ENCODE data around the gene E2F4.

Gene E2F4

DNA sequence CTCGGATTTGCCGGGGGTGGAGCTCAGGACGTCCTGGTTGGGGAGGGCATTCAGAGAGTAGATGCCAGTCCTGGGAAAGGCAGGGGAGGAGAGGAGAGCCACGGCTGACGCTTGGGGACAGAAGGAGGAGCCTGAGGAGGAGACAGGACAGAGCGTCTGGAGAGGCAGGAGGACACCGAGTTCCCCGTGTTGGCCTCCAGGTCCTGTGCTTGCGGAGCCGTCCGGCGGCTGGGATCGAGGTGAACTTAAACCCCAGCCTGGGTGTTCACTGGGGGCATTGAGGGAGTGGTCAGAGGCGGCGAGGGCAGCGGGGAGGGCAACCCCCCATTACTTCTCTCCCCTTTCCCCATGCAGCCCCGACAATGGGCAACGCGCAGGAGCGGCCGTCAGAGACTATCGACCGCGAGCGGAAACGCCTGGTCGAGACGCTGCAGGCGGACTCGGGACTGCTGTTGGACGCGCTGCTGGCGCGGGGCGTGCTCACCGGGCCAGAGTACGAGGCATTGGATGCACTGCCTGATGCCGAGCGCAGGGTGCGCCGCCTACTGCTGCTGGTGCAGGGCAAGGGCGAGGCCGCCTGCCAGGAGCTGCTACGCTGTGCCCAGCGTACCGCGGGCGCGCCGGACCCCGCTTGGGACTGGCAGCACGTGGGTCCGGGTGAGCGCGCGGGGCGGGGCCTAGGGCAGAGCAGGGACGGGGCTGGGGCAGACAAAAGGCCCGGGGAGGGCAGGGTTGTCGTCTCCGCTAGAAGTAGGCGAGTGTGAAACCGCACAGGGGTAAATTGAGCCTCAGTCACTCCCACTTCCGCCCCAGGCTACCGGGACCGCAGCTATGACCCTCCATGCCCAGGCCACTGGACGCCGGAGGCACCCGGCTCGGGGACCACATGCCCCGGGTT lies 17.9 kb upstream of the E2F4 start:
- peak in 1 of 2 donors; percentile 56 for DNase-seq (ENCODE audit: low read depth in 2 of 2)

DNA sequence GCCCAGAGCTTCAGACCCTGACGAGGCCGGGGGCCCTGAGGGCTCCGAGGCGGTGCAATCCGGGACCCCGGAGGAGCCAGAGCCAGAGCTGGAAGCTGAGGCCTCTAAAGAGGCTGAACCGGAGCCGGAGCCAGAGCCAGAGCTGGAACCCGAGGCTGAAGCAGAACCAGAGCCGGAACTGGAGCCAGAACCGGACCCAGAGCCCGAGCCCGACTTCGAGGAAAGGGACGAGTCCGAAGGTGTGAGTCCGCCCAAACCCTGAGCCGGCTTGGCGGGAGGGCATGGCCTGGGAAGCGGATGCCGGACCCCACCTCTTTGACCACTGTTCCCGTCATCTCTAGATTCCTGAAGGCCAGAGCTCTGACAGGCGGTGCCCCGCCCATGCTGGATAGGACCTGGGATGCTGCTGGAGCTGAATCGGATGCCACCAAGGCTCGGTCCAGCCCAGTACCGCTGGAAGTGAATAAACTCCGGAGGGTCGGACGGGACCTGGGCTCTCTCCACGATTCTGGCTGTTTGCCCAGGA lies 17.2 kb upstream of the E2F4 start:
- DNase-seq (ENCODE audit: low read depth in 2 of 2): no peak

DNA sequence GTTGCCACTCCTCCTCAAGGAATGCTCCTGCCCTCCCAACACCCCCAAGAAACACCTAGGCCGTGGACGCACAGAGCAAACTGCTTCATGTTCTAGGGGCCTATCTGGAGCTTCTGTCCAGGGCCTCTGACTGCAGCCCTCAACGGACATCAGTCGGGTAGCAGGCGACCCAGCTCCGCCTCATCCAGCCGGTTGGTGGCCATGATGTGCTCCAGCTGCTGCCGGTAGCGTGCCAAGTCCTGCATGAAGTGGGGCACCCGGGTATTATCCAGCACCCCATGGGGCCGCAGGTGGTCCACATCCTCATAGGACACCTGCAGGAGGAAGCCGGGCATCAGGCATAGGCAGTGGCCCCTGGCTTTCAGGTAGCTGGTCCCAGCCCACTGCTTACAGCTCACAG lies 15.3 kb upstream of the E2F4 start:
- DNase-seq (ENCODE audit: low read depth in 2 of 2): no peak

DNA sequence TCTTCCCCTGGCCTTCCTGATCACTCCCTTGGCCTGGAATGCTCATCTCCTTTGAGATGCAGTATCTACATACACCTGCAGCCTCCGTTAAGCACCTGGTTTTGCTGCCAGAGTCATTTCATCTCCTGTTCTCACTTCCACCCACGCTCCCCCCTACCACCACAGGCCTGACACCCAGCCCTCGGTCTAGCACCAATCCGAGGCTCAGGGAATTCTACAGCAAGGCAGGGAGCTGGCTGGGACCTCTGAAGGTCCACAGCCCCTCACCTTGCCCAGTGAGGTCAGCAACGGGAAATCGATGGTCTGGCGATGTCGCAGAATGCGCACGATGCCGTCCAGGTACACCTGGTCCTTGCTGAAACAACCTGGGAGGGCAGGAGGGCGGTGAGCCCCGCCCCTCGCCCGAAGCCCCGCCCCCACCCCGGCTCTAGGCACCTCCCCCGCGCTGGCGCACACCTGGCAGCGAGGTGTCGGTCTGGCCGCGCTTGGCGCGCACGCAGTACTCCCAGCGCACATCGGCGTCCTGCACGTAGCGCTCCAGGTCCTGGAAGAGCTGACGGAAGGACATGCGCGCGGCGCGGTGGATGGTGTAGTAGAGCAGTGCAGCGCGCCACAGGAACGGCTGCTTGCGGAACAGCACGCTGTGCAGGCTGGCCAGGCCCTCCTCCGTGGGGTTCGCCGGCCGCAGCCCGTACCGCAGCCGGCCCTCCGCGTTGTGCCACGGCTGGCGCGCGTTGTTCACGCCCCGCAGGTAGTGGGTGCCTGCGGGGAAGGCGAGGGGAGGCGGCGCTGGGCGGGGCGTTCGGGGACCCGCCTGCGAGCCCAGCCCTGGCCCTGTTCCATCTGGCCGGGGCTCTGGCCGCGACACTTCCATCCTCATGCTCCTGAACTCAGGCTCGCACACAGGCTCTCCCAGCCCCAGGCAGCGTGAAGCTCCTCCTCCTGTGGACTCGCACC lies 13.9 kb upstream of the E2F4 start:
- DNase-seq (ENCODE audit: low read depth in 2 of 2): no peak

DNA sequence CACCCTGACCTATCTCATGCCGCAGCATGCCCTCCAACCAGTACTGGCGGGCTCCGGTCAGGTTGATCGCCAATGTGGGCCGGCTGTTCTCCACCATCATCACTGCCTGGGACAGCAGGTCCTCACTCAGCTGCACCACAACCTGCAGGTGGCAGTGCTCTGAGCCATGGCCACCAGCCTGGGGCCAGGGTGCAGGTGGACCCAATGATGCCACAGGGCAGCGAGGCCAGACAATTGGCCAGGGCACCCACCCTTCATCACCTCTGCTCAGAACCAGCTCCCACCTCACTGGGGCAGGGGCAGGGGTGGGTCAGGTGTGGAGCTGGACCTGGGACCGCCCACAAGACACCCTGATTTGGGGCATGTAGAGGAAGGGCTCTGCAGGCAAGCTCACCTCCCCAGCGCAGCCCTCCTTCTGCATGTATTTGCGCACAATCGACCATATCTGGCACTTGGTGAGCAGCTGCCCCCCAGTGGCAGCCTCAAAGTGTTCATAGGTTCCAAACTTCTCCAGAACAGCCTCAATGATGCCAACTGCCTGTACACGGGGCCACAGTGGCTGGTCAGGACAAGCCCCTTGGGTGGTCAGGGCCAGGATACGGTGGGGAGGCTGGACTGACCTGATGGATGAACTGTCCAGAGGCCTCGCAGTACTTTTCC lies 12.4 kb upstream of the E2F4 start:
- DNase-seq (ENCODE audit: low read depth in 2 of 2): no peak

DNA sequence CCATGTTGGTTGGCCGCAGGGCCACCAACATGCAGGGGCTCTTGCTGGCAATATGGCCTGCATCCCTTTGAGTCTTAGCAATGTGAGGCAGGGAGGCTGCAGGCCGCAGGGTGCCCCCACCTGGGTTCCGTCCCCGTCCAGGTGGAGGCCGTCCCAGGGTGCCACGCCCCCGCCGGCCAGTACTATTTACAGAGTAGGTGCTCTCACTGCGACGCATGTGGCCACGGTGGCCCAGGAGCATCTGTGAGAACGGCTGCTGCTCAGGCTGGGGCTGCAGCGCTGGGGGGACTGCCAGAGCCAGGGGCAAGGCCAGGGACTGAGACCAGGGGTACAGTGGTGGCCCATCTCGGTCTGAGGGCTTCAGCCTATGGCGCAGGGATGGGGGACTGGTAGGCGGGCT lies 11.8 kb upstream of the E2F4 start:
- no peak for DNase-seq (ENCODE audit: low read depth in 2 of 2)

DNA sequence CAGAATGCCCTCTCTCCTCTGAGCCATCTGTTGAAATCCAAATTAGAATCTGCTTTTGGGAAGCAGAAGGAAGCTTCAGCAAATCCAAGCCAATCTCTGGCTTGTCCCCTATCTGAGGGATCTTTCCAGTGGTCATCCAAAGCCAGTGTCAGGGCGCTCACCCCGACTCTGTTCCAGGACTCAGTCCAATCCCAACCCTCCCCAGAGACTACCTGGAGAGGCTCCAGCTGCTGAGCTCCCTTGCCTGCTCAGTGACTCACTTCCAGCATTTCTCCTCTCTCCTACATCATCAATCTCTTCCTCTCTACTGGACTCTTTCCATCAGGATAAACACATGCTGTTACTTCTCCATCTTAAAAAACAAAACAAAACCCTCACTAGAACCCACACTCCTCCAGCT lies 10.6 kb upstream of the E2F4 start:
- no peak for DNase-seq (ENCODE audit: low read depth in 2 of 2)

DNA sequence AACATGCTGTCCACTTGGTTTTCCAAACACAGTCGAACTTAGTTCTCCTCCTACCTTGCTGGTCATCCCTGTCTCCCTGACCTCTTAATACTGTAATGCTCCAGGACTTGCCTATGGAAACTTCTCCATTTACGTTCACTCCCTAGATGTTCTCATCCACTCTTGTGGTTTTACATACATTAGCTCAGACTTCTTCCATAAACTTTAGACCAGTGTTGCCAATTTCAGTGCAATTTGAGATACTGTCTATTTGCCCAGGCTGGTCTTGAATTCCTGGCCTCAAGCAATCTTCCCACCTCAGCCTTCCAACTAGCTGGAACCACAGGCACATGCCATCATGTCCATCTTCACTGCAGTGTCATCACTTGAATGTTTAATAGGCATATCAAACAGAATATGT lies 9.7 kb upstream of the E2F4 start:
- no peak for DNase-seq (ENCODE audit: low read depth in 2 of 2)

DNA sequence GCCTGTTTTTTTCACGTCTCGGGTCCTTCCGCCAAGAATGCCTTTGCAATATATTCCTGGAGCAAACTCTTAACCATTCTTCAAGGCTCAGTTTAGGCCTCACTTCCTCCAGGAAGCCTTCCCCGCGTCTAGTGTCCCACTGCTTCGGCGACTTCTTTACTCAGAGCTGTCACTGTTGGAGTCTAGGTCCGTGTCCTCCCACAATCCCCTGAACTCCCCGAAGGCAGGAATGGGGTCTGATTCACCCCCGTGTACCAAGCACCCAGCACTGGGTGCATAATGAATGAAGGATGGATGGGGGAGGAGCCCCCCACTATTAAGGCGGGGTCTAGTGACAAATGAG lies 8.7 kb upstream of the E2F4 start:
- no peak for DNase-seq (ENCODE audit: low read depth in 2 of 2)

DNA sequence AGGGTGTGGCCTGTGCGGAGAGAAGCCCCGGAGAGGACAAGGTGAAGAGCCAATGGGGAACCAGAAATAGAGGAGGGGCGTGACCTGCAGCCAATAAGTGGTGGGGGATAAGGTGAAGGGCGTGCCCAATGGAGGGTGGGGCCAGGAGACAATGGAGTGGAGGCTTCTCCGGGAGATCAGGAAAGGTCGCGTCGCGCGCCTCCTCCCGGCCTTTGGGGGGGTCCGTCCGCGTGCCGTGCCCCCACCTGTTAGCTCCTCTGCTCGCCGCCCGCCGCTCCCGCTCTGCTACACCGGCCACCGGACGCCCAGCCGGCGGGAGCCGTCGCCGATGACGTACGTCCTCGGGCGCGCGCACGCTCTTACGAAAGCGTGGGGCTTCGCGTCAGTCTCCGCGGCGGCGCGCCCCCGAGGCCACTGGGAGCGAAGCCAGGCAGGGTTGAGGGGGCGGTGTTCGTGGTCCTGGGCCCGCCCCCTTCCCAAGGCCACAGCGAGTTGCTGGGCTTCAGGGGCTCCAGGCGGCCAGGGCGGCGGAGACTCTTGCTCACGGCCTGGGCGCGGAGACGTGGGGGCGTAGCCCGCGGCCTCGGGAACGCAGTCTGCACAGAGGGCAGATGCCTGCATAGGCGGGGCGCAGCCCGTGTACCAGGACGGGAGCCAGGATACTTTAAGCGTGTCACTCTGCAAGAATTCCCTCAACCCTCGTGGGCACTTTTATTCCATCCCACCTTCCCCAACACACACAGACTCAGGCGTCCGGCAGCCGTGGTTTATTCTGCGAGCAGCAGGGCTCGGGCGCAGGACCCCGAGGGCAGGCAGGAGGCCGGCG lies 8.1 kb upstream of the E2F4 start, which contains the start of gene MATCAP1:
TSS of gene MATCAP1 (minus strand) at position 337 of the 826 bp plus-strand sequence. CDS start 3,353 bp downstream, outside the sequence.
- DNase-seq (ENCODE audit: low read depth in 2 of 2): peak; percentile 88 to 90

DNA sequence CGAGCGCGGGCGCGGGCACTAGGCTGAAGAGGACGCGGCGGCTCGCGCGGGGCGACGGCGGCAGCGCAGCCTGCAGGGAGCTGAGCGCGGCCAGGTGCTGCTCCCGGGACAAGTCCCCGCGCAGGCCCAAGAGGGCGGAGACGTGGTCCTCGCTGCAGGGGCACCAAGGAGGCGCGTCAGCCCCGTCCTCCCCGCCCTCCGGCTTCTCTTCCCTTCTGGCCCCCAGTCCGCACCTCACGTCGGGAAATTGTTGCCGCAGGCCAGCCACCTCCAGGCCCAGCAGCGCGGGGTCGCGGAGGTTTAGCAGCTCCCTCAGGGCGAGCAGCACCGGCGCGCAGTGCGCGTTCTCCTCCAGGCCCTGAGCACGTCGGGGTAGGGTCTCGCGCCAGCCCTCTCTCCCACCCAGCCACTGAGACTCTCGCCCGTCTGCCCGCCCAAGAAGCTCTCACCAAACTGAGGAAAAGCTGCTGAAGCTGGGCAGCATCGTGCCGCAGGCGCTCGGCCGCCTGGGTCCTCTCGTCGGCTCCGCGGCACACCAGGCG lies 7.4 kb upstream of the E2F4 start:
- DNase-seq (ENCODE audit: low read depth in 2 of 2): no peak

DNA sequence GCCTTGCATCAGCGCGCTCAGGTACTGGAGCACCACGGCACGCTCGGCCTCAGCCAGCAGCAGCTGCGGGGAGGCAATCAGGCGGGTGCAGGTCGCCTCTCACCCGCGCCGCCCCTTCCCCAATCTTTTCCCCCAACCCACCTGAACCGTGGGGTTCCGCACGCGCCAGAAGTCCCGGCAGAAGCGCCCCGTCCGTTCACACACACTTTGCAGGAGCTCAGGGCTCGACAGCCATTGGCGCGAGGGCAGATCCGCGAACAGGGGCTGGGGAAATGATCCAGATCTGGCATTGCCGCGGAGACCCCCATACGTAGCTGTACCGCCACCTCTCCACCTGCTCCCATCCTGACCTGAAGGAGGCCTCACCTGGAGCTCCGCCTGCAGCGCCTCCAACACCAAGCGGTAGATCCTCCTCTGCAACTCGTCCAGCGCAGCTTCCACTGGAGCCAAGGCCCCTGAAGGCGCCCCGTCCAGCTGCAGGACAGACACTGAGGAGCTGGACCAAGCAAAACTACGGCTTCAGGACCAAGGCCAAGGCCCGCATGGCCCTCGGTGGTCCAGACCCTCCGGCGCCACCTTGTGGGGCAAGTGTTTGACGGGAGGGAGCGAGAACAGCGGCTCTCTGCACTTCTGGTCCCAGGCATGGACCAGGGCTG lies 6.8 kb upstream of the E2F4 start:
- DNase-seq (ENCODE audit: low read depth in 2 of 2): peak; percentile 80 to 83

DNA sequence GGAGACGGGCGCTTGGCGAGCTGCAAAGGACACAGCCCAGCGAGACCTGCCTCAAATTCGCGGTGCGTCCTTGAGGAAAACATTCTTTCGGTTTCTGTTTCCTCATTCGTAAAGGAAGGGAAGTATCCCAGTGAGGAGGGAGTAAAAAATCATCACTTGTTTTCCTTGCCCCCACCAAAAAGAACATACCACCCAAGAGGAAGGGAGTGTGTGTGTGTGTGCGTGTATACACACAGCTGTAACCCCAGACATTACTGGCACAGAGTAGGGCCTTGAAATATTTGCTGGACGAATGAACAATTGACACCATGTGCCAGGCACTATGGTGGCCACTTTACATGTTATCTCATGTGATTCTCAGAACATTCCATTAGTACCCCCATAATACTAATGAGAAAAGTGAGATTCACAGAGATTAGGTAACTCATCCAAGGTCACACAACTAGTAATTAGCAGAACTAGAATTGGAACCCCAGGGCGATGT lies 6.3 kb upstream of the E2F4 start:
- no peak for DNase-seq (ENCODE audit: low read depth in 2 of 2)

DNA sequence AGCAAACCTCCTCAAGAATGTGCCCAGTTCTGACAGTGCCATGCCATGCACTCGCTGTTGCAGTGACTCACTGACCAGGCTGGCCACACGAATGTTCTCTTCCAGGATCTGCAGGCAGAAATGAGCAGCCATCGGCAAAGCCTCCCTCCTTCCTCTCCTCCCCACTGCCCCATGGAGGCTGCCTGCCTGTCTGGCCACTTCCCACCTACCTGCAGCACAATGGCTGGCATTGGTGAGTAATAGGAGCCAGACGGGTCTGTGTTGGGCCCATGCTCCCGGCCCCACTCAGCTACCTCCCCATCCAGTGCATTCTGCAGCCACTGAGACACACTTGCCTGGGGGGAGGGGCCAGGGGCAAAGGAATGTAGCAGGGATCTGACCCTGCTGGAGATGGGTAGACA lies 5.4 kb upstream of the E2F4 start:
- DNase-seq (ENCODE audit: low read depth in 2 of 2): no peak

DNA sequence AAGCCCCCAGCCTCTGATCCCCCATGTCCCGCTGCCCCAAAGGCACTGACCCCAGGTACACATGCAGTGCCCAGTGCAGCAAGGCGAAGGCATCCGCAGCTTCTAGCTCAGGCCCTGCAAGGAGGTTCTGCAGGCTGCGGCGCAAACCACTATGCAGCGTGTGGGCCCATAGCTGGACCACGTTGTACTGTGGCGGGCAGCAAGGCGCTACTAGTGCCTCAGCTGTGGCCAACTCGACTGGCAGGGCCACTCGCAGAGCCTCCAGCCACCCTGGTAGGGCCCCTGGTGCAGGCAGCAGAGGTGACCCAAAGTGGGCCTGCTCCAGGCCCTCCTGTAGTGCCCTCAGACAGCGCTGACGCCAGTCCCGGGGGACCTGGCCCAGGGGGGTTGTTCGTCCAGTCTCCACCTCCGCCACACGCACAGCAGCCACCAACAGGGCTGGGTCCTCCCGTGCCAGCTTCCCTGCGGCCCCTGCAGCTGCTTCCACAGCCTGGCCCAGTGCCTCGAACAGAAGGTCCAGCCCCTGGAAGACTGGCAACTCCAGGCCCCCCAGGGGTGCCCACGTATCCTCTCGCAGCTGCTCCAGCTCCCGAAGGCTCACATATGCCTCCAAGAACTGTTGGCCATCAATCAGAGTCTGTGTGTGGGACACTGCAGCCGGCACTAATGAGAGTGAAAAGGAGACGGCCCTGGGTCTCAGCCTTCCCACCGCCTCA lies 4.6 kb upstream of the E2F4 start:
- DNase-seq (ENCODE audit: low read depth in 2 of 2): no peak

DNA sequence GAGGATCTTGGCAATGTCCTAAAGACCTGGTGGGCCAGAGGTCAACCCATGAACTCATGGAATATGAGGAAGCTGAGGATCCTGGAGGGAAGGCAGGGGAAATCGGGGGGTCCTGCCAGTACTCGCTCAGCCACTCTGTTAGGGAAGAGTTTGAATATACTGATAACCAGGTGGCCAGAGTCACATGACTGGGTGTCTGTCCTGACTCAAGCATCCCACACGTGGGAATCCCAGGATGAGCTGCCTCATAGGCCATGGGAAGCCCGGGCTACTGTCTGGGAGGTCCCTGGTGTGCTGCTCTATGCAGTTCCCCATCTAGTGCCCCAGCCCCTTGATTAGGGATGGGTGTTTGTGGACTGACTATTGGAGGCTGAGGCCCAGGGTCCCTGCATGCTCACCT lies 3.6 kb upstream of the E2F4 start:
- DNase-seq (ENCODE audit: low read depth in 2 of 2): no peak

DNA sequence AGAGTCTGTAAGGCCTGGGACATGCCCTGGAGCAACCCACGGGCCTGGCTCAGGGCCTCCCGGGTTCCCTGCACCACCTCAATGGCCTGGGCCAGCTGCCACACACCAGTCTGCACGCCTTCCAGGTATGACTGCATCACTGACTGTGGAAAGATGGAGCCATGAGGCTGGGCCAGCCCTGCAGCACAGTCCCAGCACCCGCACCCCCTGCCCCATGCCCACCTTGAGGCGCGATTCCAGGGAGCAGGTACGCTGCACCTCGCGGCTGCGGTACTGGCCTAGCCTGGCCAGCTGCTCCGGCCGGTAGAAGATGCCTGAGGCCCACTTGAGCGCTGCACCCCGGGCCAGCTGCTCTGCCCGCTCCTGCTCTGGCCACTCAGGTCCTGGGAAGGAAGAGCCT lies 3.2 kb upstream of the E2F4 start:
- no peak for DNase-seq (ENCODE audit: low read depth in 2 of 2)

DNA sequence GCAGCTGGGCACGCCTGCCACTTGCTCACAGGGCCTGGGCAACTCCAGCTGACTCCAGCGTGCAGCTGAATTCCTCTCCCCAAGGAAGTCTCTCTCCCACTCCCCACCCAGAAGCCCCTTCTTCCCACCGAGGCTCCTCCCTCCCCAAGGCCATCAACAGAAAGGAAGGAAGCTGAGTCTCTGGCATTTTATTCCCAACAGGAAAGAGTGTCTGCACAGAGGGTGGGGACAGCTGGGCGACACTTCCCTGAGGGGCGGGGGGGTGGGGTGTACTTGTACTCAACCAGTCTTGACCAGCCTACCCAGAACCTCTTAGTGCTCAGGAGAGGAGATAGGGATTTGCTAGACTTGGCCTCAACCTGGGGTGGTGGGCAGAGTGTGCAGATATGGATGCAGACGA lies 1.9 kb upstream of the E2F4 start, which contains the start of gene EXOC3L1:
TSS of gene EXOC3L1 (minus strand) at position 96 of the 400 bp plus-strand sequence. CDS start 460 bp downstream, outside the sequence.
- no peak for DNase-seq (ENCODE audit: low read depth in 2 of 2)

Data from stimulated activated CD8-positive, alpha-beta memory T cell treated with anti-CD3 and anti-CD28 coated beads, Interleukin-2, amount 100 ng/mL, for 48 hours (primary cell).